ENCODE data around the gene SMAD7. TPM values are rescaled to one million over a fixed set of nuclear protein-coding genes. Genes with fewer than 3 reads are reported as not detected.

The SMAD7 gene
- total RNA-seq, 4 donors from 2014 or later = 22.4 to 48.4 (median 29.3) TPM

- DNase-seq = no peak
- Histone ChIP-seq H3K36me3 (no peaks in the 10 kb centered on the region), H3K9me3 (no peaks in the 10 kb centered on the region), H3K4me1 (peaks cover 20 to 73% of the 10 kb centered on the region in 2 donors), H3K27me3 (no peaks in the 10 kb centered on the region), H3K27ac (peak overlapping the region; percentile 91 to 99), H3K4me3 (peak overlapping the region; percentile 10 to 14)
- TF ChIP-seq CTCF (IDR thresholded peaks at IDR 0.05) = no peak
- TF ChIP-seq POLR2A (IDR thresholded peaks at IDR 0.05) = no peak
- intact Hi-C loops (cut with DNase I; ENCODE audit: low total_unique reads) = loop anchor here (10.0 kb wide), 1 partner anchor 165 kb away; no protein-coding TSS in a partner anchor
Measured at GRCh38 chr18:48939205-48940097, 11.3 kb downstream of the SMAD7 start.

DNA sequence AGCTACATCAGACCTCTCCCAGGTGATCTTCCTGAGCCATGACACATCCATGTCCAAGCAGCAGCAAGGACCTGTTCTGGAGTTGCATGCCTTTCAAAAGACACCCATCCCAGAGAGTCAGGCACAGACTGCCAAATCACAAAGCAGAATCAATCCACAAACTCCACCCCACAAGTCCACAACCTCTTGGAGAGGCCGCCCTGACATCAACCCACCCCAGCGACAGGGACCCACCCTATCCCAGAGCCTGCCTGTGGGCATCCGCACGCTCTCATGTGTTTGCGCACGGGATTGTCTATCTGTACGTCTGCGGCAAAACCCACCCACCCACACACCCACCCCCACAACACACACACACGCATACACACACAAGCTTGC, 11.9 kb downstream of the SMAD7 start:
- H3K36me3 ChIP-seq = no peaks in the 10 kb centered on the region
- TF ChIP-seq CTCF (IDR thresholded peaks at IDR 0.05) (no peak), POLR2A (IDR thresholded peaks at IDR 0.05) (no peak)
- H3K27me3 ChIP-seq = no peaks in the 10 kb centered on the region
- no peaks in the 10 kb centered on the region for H3K9me3 ChIP-seq
- intact Hi-C loops (cut with DNase I; ENCODE audit: low total_unique reads) = no loop called here
- peaks cover 18 to 77% of the 10 kb centered on the region in 2 donors for H3K4me1 ChIP-seq
- peak overlapping the region; percentile 10 to 14 for H3K4me3 ChIP-seq
- DNase-seq = no peak
- H3K27ac ChIP-seq = peak overlapping the region; percentile 91 to 99

DNA sequence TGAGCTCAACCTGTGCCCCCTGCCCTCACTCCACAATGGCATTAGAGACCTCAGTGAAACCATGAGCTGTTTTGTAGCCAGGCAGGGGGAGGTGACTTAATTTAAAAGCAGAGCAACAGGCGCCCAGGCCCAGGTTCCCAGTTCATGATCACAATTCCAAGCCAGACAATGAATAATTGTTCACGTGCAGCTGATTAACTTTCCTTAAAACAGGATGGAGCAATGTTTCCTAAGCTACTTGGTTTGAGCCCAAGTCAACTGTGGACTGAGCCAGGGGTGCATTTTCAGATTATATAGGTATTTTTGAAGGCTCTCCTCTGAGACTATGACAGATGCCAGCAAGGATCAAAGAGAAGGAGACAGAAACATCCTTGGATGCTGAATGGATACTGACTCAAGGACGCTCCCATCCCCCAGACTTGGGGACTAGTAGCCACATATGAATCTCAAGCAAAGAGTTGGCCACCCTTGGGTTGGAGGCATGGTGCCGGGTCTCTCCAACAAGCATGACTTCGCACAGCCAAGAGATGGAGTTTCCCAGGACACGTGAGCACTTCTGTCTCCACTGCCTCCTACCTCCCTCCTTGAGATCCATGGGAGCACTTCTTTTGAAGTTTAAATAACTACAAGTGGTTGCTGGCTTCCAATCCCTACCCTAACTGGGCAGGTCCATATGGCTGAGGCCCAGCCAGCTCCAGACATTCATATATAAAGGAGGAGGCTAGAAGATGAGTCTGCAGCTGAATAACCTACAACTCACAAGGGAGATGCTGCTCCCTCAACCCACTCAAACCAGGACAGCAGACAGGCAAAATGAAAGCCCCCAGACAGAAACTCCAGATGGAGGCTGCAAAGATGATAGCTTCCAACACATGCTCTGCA, 12.7 kb downstream of the SMAD7 start:
- no peak overlapping the region for H3K4me3 ChIP-seq
- intact Hi-C loops (cut with DNase I; ENCODE audit: low total_unique reads) = no loop called here

DNA sequence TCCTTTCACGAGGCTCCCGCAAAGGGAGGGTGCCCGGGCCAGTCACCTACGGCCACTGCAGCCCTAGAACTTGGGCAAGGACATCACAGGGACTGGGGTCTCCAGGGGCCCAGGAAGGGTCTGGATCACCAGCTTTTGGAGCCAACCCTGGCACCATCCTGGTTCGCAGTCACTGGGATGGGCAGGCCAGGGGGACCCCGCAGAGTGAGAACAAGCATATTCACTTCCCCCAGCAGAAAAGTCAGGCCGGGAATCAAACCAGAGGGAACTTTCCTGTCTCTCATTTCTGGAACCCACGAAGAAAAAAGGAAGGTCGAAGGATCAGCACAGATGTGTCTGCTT, 15.4 kb downstream of the SMAD7 start:
- Histone ChIP-seq H3K27ac (peak overlapping the region; percentile 91 to 99), H3K4me1 (peaks cover 13 to 73% of the 10 kb centered on the region in 2 donors), H3K4me3 (no peak overlapping the region), H3K27me3 (no peaks in the 10 kb centered on the region), H3K9me3 (no peaks in the 10 kb centered on the region), H3K36me3 (no peaks in the 10 kb centered on the region)
- no peak for DNase-seq
- intact Hi-C loops (cut with DNase I; ENCODE audit: low total_unique reads) = no loop called here
- TF ChIP-seq POLR2A (IDR thresholded peaks at IDR 0.05) (no peak), CTCF (IDR thresholded peaks at IDR 0.05) (no peak)

More for the DNA sequence above, 12.7 kb downstream of the SMAD7 start:
- H3K4me1 ChIP-seq = peaks cover 18 to 77% of the 10 kb centered on the region in 2 donors
- H3K9me3 ChIP-seq = no peaks in the 10 kb centered on the region
- H3K27me3 ChIP-seq = no peaks in the 10 kb centered on the region
- no peak for DNase-seq
- peak overlapping the region; percentile 91 to 99 for H3K27ac ChIP-seq
- H3K36me3 ChIP-seq = no peaks in the 10 kb centered on the region
- TF ChIP-seq CTCF (IDR thresholded peaks at IDR 0.05) = no peak
